Heart left ventricle (tissue), 13 donors: ENCODE results near the gene RAP1GDS1.

Source experiments
- CTCF ChIP-seq, 12 donors: fragments of 200-600 bp; sonication (generic) in 4 of 12; IDR thresholded peaks; one replicate each; pipeline versions ENCODE4 v1.5.0 to v1.8.0; 2018 to 2022; ENCODE audit warnings: antibody characterized with exemption in 12 of 12, mild to moderate bottlenecking in 5 of 12
- POLR2A ChIP-seq, 2 donors: fragments of 450-650 bp; IDR thresholded peaks; one replicate each; pipeline ENCODE4 v1.6.1; 2017; ENCODE audit warnings: antibody characterized with exemption in 2 of 2, mild to moderate bottlenecking in 2 of 2, moderate library complexity in 2 of 2
- donor health status: ischemic (EF 13 %, LVEDD 7.1; RV severe dilation, severe dysfunction).
- donor health status: DM: no; HTN: yes; CAD: no.
- donor health status: DM: no; HTN: no; CAD: no.
- donor health status: ischemic (EF 25% LVEDD 6.9; RV normal size, moderate dysfunction).
- donor health status: ischemic (EF 25% LVEDD 5.7; RV mildly dilated, moderate dysfunction).
- donor health status: ischemic (EF 35%, LVEDD 5.7; RV mildly dilated, moderate dysfunction).
- donor health status: nonischemic (EF 11% LVEDD 7.7; RV severe dilation, severe dysfunction).
- donor health status: DM: yes; HTN: yes; CAD: no.
- donor health status: PGD.
- donor health status: ischemic (EF 29% LVEDD 5.4; RV normal size, mild dysfunction).
- donor health status: nonischemic (EF 23%, LVEDD 6.1; RV moderate dilation, normal function).

DNA sequence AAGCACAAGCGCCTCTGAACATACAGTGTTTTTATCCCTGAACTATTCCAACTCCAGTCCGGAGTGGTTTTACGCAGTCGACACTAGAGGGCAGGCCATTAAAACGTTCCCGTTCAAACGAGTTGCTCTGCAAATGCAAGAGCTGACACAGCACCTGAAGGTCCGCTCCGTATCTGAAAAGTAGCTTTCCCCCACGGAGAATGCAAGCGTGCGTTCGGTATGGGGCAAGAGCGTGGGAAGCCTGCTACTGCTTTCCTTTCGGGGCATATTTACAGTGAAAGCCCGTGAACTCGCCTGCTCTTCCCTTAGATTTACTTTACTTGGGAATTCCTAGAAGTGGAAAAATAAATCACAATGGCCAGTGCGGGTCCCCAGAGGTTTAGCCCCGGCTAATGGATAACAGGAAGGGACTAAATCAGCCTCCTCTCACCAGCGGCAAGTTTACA lies 206.5 kb downstream of the RAP1GDS1 start:
- peak; percentile 57 to 82 (median 71) for TF ChIP-seq CTCF (IDR thresholded peaks at IDR 0.05)
- no peak for TF ChIP-seq POLR2A (IDR thresholded peaks at IDR 0.05)
